ENCODE data around the gene IL6R. TPM values are rescaled to one million over a fixed set of nuclear protein-coding genes. Genes with fewer than 3 reads are reported as not detected.

IL6R gene
- total RNA-seq, 1 donor from 2014 or later = 31.2 TPM

DNA sequence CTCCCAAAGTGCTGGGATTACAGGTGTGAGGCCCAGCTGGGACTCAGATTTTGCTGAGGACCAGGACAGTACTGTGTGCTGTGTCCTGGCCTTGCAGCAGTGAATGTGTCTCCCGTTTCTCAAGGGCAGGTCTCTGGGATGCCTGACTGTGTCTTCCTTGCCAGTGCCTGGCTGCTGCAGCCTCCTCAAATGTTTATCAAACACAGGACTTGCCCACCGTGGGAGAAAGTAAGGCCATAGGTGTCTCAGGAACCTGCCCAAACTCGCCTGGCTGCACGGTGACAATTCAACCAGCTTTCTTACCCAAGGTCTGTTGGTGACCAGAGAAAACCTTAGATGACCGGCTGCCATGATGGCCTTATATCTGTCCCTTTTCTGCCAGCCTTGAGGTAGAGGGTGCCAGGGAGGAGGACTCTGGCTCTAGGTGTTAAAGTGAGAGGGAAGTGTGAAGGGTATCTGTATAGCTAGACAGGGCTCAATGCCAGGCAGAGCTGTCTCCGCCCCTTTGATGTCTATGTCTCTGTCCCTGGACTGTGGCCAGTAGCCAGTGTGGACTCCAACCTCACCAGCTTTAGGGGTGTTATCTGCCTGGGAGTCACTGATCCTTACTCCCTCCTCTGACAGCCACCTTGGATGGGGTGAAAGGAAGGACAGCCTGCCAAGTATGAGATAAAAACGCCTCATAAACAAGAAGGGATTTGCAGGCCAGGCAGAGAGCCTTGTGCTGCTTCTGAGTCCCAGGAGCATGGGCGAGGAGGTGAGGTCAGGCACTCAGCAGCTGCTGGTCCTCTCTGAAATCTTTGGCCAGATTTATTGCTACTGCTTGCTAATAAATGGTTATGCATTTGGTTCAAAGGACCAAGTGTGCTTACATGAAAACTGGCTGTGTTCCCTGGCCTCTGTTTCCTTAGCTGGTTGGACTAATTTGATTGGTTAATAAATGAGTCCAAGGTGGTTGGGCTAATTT lies 22.3 kb downstream of the IL6R start:
- peak; percentile 90 for DNase-seq (ENCODE audit: low spot score)

DNA sequence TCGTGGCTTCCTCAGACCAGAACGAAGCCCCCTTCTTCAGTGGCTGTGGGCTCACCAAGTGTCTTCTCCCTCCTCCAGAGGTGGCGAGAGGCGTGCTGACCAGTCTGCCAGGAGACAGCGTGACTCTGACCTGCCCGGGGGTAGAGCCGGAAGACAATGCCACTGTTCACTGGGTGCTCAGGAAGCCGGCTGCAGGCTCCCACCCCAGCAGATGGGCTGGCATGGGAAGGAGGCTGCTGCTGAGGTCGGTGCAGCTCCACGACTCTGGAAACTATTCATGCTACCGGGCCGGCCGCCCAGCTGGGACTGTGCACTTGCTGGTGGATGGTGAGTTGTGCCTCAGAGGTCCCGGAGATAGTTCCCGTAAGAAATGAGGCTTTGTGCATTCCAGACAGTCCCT lies 24.0 kb downstream of the IL6R start:
- no peak for DNase-seq (ENCODE audit: low spot score)

DNA sequence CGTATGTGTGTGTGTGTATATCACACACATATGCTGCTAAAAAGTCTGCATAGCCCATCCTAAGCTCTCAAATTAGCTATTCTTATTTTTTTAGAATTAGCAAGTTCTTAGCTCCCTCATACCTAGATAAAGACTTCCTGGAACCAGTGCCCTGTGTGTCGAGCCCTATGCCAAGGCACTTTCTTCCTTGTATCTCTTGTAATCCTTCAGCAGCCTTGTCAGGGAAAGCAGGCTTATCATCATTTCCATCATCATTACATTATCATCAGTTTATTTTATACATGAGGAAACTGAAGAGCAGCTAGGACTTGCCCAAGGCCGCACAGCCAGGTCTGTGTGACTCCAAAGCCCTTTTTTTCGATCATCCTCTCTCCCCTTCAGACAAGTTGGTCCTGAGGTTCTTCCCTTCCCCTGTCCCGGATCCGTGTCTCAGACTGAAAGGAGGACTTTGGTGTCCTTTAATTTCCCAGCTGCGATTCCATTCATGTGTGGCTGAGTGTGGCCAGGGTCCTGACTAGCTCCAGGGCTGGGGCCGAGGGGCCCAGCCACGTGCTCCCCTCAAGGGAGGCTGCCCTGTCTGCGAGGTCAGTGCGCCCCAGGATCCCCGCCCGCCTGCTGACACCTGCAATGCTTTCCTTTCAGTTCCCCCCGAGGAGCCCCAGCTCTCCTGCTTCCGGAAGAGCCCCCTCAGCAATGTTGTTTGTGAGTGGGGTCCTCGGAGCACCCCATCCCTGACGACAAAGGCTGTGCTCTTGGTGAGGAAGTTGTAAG lies 24.9 kb downstream of the IL6R start:
- no peak for DNase-seq (ENCODE audit: low spot score)

DNA sequence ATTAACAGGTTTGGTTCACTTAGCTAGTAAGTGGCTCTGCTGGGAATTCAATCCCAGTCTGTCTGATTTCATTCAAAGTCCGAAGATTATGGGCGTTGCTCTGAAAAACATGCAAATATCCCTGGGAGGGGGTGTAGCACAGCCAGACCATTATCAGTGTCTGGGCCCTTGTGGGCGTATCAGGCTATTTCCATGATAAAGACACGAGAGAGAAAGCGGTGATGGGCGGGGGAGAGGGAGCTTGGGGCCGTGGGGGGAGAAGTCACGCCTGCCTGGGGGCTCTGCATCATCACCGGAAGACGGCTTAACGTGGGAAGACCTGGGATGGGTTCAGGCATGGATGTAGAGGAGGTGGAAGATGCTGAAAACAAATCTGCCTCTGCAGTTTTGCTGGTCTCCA lies 25.8 kb downstream of the IL6R start:
- DNase-seq (ENCODE audit: low spot score) = no peak

DNA sequence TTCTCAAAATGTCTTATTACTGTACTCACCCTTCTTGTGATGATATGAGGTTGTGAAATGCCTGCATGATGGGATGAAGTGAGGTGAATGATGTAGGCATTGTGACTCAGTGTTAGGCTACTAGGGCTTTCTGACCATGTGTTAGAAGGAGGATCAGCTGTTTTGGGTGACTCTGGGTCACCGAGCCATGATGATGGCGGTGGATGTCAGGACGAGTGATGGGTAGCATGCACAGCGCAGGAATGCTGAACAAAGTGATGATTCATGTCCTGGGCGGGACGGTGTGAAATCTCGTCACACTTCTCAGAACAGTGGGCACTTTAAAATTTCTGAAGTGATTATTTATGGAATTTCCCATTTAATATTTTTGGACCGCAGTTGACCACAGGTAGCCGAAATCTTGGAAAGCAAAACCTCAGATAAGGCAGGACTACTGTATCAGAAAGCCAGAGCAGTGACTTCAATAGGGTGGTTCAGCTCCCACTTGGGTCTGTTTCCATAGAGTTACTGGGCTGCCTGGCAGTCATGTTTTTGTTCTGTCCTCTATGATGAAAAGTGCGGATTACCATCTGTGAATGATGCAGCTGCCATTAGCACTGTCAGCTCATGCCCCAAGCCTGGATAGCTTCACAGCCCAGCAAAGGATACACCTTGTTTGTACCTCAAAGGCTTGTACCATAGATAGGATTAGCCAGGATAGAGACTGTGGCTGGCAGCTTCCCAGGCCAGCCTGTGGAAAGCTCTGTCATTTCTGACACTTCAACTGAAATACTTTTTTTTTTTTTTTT lies 26.6 kb downstream of the IL6R start:
- DNase-seq (ENCODE audit: low spot score) = no peak

DNA sequence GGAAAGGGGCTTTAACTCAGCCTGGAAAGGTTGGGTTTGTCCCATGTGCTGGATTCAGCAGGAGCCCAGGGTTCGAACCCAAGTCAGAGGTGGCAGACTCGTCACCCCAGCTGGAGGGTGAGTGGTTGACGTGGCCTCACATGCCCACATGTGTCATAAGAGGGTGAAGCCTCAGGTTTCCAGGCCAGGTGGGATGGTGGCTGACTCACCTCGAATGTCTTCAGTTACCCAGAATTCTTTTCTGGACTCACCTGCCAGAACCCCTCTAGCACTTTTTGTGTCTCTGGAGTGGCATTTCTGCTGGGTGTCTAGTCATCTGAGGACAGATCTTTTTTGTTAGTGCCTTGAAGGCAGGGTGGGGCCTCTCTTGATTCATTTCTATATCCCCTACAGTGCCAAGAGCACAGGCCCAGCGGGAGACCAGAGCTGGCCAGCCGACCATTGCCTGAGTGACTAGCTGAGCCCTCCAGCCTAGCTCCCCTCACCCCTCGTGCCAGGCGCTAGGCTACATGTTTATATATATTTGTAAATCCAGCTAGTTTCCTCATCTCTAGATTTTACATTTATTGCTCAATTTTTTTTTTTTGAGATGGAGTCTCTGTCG lies 28.1 kb downstream of the IL6R start:
- no peak for DNase-seq (ENCODE audit: low spot score)

DNA sequence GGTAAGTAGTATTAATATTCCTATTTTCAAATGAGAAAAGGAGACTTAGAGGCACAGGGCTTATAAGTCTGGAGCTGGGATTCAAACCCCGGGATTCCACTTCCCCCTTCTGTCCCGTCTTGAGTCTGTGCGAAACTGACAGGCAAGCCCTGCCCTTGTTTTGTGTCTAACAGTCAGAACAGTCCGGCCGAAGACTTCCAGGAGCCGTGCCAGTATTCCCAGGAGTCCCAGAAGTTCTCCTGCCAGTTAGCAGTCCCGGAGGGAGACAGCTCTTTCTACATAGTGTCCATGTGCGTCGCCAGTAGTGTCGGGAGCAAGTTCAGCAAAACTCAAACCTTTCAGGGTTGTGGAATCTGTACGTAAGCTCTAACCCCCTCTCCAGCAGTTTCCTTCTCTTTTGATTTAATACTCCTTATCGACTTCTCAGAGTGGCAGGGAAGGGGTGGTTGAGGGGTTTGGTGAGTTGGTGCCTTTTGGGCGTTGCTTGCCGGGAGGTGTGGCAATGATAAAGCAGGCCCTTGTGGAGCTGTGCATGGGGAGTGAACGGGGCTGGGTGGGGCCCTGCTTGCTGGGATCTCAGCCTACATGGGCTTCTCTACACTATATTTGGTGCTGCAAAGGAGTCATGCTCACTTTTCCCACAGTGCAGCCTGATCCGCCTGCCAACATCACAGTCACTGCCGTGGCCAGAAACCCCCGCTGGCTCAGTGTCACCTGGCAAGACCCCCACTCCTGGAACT lies 29.4 kb downstream of the IL6R start:
- peak; percentile 73 for DNase-seq (ENCODE audit: low spot score)

DNA sequence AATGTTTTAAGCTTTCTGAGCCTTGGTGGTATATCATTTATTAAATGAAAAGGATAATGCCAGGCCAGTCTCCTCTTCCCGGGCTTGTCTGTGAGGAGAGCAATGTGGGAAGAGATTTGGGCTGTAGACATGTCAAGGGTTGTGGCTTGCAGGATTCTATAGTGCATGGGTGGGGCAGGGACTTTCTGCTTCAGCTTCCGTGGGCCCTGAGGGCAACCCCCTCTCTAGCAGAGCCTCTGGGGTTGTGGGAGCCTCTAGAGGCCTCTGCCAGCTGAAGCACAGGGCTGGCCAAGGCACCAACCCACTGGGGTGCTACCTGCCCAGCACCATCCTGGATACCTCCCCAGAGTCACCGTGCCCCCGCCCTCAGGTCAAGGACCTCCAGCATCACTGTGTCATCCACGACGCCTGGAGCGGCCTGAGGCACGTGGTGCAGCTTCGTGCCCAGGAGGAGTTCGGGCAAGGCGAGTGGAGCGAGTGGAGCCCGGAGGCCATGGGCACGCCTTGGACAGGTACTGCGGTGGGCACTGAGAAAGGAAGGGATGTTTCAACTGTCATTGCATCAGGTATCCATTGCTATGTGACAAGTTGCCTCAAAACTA lies 30.6 kb downstream of the IL6R start:
- no peak for DNase-seq (ENCODE audit: low spot score)

DNA sequence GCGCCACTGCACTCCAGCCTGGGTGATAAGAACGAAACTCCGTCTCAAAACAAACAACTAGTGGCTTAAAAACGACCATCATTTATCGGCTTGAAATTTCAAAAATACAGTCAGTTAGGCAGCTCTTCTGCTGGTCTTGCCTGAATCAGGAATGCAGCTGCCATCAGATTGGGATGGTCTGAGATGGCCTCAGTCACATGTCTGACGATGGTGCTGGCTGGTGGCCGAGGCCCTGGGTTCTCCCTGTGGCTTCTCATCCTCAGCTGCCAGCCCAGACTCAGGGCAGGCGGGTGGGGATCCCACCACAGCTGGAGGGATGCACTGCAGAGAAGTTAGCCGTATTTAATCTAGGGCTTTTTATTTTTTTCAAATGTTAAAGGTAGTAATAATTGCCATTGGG lies 31.3 kb downstream of the IL6R start:
- DNase-seq (ENCODE audit: low spot score) = no peak

DNA sequence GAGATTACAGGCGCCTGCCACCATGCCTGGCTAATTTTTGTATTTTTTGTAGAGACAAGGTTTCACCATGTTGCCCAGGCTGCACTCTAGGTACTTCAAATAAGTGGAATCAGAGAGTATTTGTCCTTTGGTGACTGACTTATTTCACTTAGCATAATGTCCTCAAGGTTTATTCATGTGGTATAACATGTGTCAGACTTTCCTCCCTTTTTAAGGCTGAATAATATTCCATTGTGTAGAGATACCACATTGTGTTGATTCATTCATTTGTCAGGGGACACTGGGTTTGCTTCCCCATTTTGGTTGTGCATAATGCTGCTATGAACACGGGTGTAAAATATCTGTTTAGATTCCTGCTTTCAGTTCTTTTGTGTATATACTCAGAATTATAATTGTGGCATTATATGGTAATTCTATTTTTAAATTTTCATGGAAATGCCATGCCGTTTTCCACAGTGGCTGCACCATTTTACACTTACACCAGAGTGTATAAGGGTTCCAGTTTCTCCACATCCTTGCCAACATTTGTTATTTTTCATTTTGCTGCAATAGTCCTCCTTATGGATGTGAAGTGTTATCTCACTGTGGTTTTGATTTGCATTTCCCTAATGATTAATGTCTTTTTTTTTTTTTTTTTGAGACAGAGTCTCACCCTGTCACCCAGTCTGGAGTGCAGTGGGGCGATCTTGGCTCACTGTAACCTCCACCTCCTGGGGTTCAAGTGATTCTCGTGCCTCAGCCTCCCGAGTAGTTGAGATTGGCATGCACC lies 35.1 kb downstream of the IL6R start:
- no peak for DNase-seq (ENCODE audit: low spot score)

DNA sequence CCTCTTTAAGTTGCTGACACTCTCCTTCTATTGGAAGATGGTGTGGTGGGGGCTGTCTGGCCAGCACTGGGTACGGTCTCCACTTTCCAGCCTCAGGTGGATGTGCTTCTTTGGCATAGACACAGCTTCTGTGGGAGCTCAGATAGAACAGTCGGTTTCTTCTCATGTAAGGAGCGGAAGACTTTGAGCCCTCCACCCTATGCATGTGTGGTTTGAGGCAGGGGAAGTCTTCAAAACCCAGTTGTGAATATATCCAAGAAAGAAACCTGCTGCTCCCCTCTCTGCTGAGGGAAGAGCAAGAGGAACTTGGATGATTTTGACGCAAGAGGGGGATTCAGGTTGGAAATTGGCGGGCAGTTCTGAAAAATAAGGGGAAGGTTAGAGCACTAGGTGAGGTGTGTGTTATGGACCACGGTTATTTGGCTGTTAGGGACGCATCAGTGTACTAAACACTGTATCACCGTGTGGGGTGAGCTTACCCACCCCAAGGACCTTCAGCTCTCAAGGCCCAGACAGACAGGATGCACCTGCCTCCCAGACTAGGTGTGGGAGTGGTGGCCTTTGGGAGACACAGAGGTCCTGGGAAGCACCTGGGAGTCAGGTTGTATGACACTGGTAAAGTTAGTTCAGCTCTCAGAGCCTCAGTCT lies 36.2 kb downstream of the IL6R start:
- no peak for DNase-seq (ENCODE audit: low spot score)

DNA sequence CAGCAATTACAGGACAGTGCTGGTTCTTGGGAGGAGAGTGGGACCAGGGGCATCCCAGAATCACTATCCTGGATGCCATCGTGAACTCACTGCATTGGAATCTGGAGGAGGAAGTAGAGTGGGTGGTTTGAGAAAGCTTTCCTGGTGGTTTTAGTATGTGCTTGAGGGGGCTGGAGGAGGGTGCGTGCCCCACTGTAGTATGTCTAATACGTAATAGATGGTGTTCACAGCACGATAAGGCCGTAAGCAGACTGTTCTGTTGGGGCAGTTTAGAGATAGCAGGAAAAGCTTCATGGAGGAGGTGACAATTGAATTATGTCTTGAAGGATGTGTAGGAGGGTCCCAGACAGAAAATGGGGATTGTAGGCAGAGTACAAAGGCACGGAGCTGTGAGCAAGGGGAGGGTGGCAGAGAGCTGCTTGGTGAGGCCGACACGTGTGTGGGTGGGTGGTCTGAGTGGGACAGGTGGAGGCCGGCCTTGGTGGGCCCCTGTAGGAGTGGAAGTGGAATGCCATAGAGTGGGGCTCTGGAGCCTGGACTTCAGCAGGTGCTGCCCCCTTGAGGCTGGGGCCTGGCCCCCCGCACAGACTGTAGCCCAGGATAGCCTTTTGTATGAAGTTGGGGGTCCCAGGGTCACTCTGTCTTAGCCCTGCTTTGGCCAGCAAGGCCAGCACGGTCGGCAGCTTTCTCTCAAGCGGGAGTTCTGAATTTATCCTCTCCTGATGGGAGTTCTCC lies 37.0 kb downstream of the IL6R start:
- DNase-seq (ENCODE audit: low spot score) = no peak

DNA sequence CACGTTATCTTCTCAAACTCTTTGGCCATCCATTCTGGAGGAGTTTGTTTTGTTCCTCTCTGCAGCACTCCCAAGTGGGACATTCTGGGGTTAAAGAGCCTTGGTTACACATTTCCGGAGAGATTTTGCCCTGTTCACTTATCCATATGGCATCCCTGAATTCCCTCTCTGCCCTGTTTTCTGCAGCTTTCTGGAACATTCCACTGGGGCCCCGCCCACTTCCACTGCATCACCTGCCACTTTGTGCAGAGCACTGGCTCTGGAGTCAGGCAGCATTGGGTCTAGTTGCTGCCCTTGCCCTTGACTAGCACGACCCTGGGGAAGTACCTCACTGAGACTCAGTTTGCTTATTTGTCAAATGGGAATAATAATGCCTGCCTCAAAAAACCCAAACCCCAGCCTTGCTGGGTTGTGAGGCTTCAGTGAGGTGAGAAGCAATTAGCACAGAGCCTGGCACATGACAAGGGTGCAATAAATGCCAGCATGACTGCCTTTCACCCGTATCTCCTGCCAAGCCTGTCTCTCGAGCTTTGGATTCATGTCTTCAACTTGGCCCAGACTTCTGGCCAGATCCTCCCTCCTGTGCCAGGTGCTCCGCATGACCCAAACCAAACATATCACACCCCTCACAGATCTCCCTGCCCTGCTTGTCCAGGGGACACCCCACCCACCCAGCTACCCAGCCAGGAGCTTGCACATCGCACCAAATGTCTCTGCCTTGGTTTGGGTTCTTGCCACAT lies 38.3 kb downstream of the IL6R start:
- DNase-seq (ENCODE audit: low spot score) = no peak

DNA sequence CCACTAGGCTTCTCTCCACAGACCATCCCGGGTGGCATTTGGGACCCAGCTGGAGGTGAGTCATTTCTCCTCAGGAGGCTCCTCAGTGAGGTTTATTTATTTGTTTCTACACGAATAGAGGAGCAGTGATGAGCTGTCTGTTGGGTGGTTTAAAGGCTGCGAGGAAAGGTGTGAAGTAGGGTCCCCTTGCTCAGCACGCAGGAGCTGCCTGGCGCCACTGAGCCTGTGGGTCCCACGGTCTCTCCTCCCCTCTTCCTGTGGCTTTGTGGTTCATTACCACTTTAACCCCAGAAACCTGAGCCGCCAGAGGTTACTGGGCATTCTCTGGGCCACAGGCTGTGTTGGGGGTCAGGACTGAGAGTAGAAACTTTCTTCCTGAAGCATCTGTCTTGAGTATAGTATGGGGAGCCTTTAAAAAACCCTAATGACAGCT lies 39.9 kb downstream of the IL6R start:
- DNase-seq (ENCODE audit: low spot score) = no peak

DNA sequence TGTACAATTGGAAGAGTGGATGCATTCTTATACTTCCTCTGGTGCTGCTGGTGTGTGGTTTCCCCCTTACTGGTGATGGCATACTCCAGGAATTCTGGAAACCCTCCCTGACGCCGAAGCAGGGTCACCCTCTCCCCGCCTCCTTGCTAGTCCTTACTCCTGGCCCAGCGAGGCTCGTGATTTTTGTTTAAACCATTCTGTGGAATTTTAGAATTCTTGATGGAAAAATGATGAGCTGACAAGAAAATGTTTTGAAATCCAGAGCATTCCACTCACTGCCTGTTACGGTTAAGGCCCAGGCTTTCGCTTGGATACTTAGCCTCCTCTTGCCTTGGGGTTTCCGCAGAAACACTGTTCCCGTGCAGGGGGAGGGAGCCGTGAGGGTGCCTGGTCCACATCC lies 41.1 kb downstream of the IL6R start:
- peak; percentile 40 for DNase-seq (ENCODE audit: low spot score)

DNA sequence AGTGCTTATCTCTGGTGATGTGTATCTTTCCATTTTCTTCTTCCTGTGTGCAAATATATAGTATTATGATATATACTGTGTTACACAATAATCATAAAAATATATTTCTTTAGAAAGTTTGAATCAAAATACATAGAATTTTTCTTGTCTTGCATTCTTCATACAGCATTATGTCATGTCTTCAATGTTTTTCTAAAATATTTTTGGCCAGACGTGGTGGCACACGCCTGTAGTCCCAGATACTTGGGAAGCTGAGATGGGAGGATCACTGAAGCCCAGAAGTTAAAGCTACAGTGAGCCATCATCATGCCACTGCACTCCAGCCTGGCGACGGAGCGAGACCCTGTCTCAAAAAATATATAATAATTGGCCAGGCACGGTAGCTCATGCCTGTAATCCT lies 41.6 kb downstream of the IL6R start:
- DNase-seq (ENCODE audit: low spot score) = no peak

DNA sequence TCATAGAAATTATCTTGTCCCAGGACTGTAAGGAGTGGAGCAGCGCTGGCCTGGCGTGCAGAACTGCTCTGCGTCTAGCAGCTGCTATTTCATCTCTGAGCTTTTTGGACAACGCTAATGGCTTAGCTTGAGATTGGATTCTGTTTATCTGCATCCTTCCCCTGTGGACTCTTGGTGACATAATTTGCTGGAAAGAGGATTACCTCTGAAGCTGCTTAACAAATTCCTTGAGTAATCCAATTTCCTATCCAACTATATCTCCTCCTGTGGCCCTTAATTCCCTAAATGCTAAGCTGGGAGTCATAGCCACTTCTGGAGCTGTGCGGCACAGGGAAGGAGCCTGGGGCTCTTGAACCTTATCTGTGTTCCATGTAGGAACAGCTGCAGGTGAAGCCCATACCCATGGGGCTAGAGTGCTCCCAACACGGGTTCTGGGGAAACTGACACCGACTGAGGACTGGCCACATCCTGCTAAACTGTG lies 43.2 kb downstream of the IL6R start:
- no peak for DNase-seq (ENCODE audit: low spot score)

DNA sequence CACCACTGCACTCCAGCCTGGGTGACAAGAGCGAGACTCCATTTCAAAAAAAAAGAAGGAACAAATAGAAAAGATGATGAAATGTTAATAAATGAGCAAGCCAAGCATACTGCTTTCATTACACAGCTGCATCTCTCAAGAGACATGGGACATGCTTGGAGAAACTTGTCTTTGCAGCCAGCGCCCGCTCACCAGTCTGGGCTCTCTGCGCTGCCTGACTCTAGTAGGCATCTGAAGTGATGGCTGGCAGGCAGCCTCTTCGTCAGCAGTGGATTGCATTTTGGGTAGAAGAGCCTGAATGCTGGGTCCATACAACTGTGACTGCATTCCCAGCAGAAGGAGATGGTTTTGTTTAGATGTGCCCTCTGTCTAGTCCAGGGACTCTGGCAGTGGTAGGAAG lies 48.0 kb downstream of the IL6R start:
- no peak for DNase-seq (ENCODE audit: low spot score)
